ENCODE data around the gene MTHFD1. TPM values are rescaled to one million over a fixed set of nuclear protein-coding genes. Genes with fewer than 3 reads are reported as not detected.
A peak's percentile ranks its signal among the peaks of the same experiment; 100 is the strongest.

The MTHFD1 gene
- 100 to 1,000 TPM; 103 to 116 TPM for total RNA-seq
- 74.8 TPM for polyA plus RNA-seq (2013, experiment 1 of 2)
- polyA plus RNA-seq (2013, experiment 2 of 2): 58.4 TPM
- long read RNA-seq, experiment 1, partial matches to known transcripts: 12 of 29 reads
- long read RNA-seq, experiment 1, other reads (novel, unspliced or antisense): 14 of 29 reads
- long read RNA-seq, experiment 2, full-length matches to known transcripts: 122 of 157 reads
- long read RNA-seq, experiment 2, partial matches to known transcripts: 17 of 157 reads
- long read RNA-seq, experiment 2, other reads (novel, unspliced or antisense): 18 of 157 reads
- long read RNA-seq, experiment 3, full-length matches to known transcripts: 829 of 911 reads
- long read RNA-seq, experiment 3, partial matches to known transcripts: 29 of 911 reads
- long read RNA-seq, experiment 3, other reads (novel, unspliced or antisense): 53 of 911 reads
- long read RNA-seq, experiment 4, full-length matches to known transcripts: 14 of 131 reads
- long read RNA-seq, experiment 4, partial matches to known transcripts: 108 of 131 reads
- long read RNA-seq, experiment 4, other reads (novel, unspliced or antisense): 9 of 131 reads

DNA sequence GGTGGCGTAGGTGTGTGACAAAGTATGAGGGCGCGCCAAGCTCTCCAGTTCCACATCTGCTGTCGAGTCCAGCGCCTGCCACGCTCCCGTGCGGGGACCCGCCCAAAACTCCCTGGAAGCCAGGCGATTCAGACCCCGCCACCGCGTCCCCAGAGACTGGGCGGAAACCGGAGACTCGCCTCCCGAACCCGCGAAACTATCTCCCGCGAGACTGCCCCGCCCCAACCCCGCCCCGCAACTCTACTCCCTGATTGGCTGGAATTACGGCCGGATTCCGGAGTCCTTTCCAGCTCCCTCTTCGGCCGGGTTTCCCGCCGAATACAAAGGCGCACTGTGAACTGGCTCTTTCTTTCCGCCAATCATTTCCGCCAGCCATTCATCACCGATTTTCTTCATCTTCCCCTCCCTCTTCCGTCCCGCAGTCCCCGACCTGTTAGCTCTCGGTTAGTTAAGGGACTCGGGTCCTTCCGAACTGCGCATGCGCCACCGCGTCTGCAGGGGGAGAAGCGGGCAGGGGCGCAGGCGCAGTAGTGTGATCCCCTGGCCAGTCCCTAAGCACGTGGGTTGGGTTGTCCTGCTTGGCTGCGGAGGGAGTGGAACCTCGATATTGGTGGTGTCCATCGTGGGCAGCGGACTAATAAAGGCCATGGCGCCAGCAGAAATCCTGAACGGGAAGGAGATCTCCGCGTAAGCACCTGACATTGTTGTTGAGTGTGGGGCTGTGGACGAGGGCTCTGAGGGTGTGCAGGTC lies at the start of gene MTHFD1:
MTHFD1 (plus strand) TSS at position 572 of the 751 bp plus-strand sequence; CDS start at position 647, 75 bp downstream.
- WGBS, 2 experiments (ENCODE audit: insufficient coverage in 1 of 2, insufficient read length in 1 of 2): 0 to 1% methylated on average over 24 to 58 of the region's 58 CpGs

DNA sequence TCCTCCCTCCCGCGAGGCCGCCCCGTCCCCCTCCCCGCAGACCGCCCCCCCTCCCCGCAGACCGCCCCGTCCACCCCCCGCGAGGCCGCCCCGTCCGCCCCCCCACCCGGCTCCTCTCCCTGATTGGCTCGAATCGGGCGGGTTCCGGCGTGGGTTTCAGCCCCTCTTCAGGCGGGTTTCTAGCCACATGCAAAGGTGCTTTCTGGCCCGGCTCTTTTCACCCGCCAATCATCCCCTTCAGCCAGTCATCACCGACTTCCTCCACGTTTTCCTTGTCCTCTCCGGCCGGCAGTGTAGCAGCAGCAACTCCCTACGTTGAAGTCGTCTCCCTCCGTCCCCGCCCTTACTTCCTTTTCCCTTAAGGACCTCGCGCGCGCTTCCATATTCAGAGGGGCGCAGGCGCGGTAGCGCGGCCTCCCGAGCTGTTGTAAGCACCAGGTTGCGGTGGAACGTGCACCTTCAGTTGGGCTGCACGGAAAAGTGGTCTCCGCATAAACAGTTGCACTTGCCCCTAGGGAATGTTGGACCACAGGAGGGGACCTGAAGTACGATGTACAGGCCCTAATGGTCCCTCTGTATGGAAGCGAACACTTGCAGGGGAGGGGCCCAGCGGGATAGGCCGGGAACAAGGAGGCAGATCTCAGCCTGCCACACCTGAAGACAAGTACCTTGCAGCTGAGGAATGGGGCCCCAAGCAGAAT lies 49.4 kb upstream of the MTHFD1 start:
- peaks cover 17% of the 10 kb centered on the region for H3K9me3 Mint-ChIP-seq
- H3K27me3 ChIP-seq (ENCODE audit: control insufficient read depth, insufficient read depth, low read length, poor library complexity, severe bottlenecking): no peaks in the 10 kb centered on the region
- peak overlapping the region; percentile 92 for H3K4me3 Mint-ChIP-seq
- H3K4me1 Mint-ChIP-seq: peaks cover 13% of the 10 kb centered on the region
- no peaks in the 10 kb centered on the region for H3K36me3 ChIP-seq (ENCODE audit: control insufficient read depth, insufficient read depth, low read length)
- 1 to 4% methylated on average over 13 to 40 of the region's 49 CpGs for WGBS, 2 experiments (ENCODE audit: insufficient coverage in 1 of 2, insufficient read length in 1 of 2)
- H3K27ac Mint-ChIP-seq: peak overlapping the region; percentile 97
- no peaks in the 10 kb centered on the region for H3K4me1 ChIP-seq (ENCODE audit: control insufficient read depth, insufficient read depth, low read length)
- peak overlapping the region; percentile 27 for H3K27ac ChIP-seq (ENCODE audit: low read depth, low read length)
- peak; percentile 98 for DNase-seq
- TF ChIP-seq, protein P1, sequence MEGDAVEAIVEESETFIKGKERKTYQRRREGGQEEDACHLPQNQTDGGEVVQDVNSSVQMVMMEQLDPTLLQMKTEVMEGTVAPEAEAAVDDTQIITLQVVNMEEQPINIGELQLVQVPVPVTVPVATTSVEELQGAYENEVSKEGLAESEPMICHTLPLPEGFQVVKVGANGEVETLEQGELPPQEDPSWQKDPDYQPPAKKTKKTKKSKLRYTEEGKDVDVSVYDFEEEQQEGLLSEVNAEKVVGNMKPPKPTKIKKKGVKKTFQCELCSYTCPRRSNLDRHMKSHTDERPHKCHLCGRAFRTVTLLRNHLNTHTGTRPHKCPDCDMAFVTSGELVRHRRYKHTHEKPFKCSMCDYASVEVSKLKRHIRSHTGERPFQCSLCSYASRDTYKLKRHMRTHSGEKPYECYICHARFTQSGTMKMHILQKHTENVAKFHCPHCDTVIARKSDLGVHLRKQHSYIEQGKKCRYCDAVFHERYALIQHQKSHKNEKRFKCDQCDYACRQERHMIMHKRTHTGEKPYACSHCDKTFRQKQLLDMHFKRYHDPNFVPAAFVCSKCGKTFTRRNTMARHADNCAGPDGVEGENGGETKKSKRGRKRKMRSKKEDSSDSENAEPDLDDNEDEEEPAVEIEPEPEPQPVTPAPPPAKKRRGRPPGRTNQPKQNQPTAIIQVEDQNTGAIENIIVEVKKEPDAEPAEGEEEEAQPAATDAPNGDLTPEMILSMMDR (conservative IDR thresholded peaks at IDR 0.05): no peak
- H3K9me3 ChIP-seq (ENCODE audit: control insufficient read depth, low read length): peaks cover 23% of the 10 kb centered on the region
- no peaks in the 10 kb centered on the region for H3K27me3 Mint-ChIP-seq (ENCODE audit: insufficient read depth)
- H3K9ac ChIP-seq (ENCODE audit: extremely low read depth, low read length, poor library complexity, severe bottlenecking): peak overlapping the region; percentile 48
- H3K4me3 ChIP-seq (ENCODE audit: low read length): peak overlapping the region; percentile 89
- peaks cover 2% of the 10 kb centered on the region for H3K36me3 Mint-ChIP-seq (ENCODE audit: low read depth)

More for the DNA sequence above, at the start of gene MTHFD1:
- H3K9me3 Mint-ChIP-seq: no peaks in the 10 kb centered on the region
- TF ChIP-seq, protein P1 (conservative IDR thresholded peaks at IDR 0.05): no peak
- H3K27me3 ChIP-seq (ENCODE audit: control insufficient read depth, insufficient read depth, low read length, poor library complexity, severe bottlenecking): no peaks in the 10 kb centered on the region
- H3K27ac Mint-ChIP-seq: peak within 1 kb of the TSS; percentile 98
- peaks cover 14% of the 10 kb centered on the region for H3K4me1 Mint-ChIP-seq
- no peaks in the 10 kb centered on the region for H3K27me3 Mint-ChIP-seq (ENCODE audit: insufficient read depth)
- peak within 1 kb of the TSS; percentile 94 for H3K27ac ChIP-seq (ENCODE audit: low read depth, low read length)
- H3K36me3 ChIP-seq (ENCODE audit: control insufficient read depth, insufficient read depth, low read length): no peaks in the 10 kb centered on the region
- peak within 1 kb of the TSS; percentile 85 for H3K4me3 ChIP-seq (ENCODE audit: low read length)
- peaks cover 9% of the 10 kb centered on the region for H3K36me3 Mint-ChIP-seq (ENCODE audit: low read depth)
- peak within 1 kb of the TSS; percentile 91 for H3K4me3 Mint-ChIP-seq
- H3K9me3 ChIP-seq (ENCODE audit: control insufficient read depth, low read length): no peaks in the 10 kb centered on the region
- peak; percentile 99 for DNase-seq
- no peaks in the 10 kb centered on the region for H3K4me1 ChIP-seq (ENCODE audit: control insufficient read depth, insufficient read depth, low read length)
- peak within 1 kb of the TSS; percentile 94 for H3K9ac ChIP-seq (ENCODE audit: extremely low read depth, low read length, poor library complexity, severe bottlenecking)
